ENCODE data around the gene IQSEC1.

The IQSEC1 gene

DNA sequence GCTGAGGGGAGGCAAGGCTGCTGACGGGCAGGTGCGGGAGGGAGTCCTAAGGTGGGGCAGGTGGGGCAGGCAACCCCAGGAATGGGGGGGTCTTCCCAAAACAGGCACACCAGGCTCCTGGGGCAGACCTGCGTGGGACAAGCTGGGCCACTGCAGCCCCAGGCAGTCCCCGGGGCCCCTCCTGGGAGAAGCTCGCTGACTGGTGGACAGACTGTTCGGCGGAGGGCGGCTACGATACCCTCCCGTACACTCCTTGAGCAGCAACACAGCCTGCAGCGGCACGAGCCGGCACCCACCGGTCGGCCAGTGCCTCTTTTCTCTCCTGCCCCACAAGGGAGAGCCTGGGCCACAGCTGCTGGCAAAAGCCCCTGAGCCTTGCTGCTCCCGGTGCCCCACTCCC lies 165.9 kb downstream of the IQSEC1 start:
- DNase-seq: no peak

DNA sequence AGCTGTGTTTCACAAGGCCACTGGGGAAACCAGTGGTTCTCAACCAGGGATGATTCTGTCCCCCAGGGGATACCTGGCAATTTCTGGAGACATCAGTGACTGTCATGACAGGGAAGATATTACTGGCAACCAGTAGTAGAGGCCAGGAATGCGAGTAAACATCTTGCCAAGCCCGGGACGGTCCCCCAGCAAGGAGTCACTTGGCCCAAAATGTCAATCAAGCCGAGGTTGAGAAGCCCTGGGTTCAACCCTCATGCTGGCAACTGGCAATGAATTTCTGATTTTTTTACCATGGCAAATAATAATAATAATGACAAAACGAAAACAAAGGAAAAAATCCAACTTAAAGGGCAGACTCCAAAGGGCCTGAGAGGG lies 166.3 kb downstream of the IQSEC1 start:
- DNase-seq: no peak

DNA sequence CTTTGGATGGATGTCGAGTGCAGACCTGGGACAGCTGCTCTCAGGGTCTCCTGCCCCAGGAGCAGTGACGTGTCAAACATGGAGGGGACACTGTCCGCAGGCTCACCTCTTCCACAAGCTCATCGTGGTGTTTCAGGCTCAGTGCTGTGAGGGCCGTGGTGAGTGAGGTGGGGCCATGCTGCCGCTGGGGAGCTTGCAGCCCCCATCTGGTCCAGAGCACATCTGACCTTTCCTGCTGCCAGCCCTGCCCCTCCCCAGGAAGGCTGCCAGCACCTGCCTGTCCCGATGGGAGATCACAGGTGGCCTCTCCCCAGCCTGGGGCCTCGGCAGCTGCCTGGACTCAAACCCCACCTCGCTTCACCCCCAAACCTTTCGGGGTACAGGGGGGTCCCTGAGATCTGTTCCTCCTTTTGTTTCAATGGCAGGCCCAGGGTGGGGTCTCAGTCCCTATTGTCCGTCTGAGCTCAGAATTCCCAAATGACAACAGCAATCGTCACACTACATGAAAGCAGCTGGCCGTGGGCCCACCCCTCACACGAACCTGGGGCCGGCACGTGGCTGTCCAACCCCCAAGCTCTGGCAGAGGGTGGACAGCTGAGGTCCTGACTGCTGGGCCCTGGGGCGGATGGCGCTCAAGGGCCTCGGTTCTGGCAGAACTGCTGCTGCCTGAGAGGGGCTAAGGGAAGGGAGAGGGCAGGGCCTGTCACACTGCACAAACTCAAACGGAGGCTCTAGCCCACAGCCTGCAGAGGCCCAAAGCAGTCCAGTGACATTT lies 166.9 kb downstream of the IQSEC1 start:
- no peak for DNase-seq

DNA sequence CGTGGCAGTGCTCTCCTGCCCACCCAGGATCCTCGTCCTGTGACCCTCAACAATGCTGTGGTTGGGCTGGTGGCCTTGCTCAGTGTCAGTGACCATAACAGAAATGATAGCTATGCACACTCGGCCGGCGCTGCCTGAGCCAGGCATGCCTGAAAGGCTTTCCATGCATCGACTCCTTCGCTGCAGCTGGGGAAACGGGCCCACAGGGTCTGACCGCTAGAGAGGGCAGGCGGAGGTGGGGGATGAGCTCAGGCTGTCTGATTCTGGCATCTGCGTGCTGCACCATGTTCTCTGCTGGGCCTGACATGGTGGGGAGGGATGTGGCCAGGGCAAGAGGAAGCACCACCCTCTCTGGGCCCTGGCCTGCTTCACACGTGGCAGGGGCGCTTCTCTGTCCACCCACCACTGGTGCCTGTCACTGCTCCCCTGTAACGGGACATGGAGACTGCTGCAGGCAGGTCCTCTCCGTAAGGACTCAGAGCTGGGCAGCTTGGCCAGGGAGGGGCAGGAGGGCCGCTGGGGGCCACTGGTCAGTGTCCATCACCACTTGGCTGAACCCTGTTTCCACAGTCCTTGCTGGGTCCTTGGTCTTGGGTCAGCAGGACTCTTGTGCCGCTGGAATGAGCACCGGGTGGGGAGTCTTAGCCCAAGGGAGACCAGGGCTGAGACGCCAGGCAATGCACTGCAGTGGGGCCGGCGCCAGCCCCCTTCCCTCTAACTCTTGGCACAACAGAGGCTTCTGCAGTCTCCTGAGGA lies 167.7 kb downstream of the IQSEC1 start:
- DNase-seq: peak in 1 of 14 donors; percentile 17

DNA sequence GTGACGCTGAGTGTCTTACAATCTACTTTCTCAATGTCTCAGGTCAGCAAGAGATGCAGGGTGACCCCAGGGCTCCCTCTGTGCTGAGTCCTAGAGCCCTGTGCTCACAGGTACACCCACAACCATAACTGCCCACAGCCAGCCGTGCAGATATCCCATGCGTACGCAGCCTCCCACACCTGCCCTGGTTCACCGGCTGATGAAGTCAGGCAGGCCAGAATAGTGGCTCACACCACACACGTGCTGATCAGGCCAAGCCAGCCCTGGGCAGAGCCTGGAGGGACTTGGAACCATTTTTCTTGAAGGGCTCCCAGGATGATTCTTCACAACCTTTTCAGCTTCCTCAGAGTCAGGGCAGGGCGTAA lies 168.3 kb downstream of the IQSEC1 start:
- no peak for DNase-seq

DNA sequence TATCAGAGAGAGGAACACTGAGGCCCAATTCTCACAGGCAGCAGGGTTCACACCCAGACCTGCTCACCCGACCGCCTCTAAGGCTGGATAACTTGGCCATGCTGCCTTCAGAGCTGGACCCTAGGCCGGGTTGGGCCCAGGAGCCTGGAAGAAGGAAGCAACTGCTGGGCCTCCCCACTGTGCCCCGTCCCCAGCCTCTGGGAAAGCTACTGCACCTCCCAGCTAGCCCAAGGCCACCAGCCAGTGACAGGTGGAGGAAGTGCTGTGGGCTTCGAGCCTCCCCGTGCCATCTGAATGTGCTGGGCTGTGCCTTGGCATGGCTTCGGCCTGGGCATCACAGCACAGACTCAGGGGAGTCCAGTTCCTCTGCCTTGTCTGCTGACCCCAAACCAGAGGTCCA lies 169.3 kb downstream of the IQSEC1 start:
- DNase-seq: no peak

DNA sequence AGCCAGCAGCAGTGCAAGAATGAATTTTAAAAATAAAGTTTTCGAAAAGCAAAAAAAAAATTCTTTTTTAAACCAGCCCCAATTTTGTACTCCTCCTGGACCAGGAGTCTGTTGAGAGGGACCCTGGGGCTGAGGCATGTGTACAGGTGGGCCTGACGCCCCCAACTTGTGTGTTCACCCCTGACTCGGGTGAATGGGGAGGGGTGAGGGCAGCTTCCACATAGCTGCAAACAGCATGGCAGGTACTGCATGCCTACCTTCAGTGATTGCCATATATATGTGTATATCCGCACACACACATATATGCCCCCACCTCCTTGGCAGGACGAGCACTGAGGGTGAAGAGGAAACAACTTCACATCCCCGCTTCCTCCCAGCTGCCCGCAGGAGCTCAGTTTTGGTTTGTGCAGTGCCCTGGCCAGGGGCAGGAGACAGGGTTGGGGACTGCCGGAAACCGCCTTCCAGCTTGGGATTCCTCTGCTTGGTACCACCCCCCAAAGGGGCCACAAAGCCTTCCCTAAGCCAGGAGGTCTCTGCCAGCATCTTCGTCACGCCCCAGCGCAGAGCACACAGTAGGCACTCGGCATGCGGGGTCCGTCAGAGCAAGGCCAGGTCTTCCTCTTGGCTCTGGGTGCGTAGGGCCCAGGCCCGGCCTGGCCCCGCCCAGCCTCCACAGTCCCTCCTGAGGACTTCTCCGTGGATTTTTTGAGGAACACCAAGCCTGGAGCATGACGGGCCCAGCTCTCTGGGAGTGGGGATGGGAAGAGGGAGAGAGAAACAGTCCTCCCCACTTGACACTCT lies 170.0 kb downstream of the IQSEC1 start:
- no peak for DNase-seq

DNA sequence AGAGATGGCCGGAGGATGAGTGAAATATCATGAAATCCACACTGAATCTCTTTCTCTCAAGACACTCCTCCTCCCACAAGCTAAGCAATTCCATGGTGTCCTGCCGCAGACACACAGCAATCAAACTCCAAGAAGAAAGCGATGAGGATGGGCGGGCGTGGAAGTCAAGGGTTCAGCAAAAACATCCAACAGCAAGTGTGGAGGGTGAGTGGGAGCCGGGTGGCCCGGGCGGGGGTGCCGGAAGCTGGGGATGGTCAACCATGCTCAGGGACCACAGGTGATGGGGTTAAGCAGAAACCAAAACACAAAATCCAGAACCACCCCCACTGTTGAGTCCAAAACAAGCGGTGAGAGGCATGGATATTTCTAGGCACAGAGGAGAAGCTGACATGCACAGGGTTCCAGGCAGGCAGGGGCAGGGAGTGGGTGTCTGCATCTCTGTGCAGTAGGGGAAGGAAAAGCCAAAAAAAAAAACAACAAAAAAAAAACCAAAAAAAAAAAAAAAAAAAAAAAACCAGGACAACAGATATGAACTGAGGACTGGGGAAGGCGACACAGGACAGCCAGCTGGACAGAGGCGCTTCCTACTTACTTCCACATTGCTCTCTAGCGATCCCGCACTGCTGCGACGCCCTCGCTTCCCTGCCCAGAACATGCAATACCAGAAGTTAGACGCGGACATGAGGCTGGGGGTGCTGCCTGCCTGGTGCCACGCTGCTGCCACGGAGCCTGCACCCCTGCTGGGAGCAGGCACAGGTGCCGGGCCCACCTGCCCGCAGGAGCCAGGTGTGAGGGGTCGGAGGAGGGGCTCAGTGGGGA lies 170.8 kb downstream of the IQSEC1 start:
- DNase-seq: no peak

DNA sequence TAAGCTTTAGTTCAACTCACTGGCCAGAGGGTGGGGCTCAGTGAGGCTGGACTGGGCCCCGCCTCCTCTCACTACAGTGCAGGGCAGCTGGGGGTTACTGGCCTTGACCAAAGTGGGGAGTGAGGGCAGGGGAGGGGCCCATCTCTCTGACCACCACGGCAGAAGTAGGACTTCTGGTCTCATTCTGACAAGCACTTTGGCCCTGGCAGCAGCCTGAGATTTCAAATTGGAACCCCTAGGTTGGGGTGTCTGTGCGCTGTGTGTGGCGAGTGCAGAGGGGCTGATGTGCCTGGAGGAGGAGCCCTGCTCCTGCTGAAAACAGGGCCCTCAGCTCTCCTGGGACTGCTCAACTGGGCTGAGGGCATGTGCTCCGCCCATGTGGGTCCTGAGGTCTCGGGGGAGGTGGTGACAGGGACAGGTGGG lies 171.6 kb downstream of the IQSEC1 start:
- no peak for DNase-seq

DNA sequence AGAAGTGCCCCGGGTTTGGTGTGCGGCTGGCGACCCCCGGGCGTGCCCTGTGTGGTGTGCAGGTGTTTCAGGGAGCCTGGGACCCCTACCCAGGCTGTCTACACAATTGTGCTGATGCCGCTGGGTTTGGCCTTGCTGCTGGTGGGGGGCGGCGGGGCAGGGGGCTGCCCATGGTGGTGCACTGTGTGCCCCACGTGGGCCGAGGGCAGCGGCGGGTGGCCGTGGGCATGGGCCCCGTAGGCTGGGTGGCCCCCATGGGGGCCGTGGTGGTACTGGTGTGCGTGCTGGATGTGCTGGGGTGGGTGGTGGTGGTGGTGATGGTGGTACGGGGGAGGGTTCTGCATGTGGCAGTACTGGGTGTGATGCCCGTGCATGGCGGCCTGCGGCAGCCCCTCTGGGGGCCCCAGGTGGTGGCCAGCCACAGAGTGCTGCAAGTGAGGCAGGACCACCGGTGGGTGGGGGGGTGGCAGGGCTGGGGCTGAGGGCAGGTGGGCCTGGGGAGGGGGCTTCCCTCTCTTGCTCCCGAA lies 172.3 kb downstream of the IQSEC1 start:
- no peak for DNase-seq

DNA sequence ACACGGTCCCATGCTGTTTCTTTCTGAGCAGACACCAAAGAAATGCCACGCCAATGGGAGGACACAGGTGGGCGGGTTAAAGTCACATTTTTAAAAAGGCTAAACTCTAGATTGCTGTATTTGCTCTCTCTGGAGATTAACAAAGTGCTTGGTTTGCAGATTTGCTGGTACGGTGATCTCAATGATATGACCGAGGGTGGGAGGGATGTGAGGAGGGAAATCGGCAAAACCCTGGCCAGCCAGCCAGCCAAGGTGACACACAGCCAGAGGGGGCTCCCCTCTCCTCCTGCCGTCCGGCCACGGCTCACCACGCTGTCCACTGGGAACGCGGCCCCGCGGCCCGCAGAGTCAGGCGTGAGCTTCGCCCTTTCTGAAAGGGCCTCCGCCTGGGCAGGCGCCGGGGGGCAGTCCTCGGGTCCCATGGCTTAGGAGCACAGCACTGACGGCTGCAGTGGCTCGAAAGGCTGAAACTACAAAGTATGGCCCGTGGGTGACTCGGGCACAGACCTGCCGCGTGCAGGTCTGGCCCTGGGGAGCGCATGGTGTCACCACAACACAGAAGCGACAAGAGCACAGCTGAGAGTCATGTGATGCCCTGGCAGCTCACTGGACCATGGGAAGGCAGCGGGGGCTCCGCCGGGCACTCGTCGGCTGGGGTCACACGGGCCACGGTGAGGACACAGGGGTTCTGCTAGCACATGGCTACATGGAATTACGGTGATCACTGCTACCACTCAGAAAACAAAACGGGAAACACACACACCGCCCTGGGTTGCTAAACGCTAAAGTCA lies 174.1 kb downstream of the IQSEC1 start:
- no peak for DNase-seq

DNA sequence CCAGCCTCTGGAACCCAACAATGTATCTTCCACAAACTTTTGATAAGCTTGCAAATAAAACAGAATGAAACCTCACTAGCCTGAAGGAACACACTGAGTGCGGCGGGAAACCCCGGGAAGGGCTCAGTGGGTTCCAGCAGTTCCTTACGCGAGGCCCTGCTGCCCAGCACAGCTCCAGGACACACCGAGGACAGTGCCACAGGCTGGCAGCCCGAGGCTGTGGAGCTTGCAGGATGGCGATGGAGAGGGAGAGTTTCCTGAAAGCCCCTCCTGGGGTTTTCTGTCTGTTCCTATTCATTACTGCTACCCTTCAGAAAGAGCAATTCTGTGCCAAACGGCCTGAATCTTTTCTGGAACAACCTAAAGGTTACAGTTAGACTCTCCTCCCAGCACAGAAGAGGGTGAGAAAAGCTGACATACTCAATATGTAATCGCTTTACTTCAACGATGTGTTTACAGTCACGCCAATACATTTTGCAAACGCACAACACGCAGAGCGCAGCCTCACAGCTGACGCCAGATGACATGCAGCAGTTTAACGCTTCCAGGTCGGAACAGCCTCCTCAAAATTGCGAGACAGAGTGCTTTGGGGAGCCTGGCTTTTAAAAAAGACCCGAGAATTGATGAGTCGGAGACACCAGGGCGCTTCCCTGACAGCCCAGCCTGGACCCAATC lies 174.8 kb downstream of the IQSEC1 start:
- no peak for DNase-seq

DNA sequence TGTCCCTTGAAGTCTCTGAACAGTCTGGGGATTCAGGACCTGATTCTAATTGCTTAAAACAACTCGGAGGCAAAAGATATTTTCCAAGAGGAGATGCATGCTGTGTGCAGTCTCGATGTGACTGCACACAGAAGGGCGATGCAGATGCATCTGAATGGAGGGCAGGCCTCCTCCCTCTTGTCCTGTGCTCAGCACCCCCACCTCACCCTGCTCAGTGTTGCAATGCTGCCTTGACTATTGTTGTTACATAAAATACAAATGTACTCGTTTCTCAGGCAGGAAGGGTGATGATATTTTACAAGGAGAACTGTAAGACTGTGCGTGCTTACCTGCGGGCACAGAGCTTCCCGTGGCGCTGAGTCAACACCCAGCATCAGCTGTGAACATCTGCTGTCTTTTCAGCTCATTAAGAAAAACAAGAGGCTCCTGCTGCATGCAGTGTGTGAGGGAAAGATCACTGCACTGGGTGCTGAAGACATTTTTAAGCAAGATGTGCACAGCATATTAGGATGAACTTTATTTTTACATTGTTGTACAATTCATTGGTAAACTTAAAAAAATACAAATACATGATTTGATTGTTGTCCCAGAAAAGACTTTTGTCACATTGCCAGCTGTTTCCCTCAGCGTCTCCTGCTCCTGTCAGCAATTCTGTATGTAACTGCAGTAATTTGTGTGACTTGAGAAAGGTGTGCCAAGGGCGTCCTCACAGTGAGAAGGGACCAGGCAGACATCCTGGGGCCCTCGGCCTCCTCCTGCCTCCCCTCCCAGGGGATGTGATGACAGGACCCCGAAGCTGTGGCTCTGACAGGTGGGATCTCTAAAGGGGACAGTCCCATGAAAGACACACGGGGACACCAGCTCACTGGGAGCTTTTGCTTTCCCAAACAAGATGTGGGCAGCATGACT lies 175.6 kb downstream of the IQSEC1 start:
- DNase-seq: peak in 1 of 14 donors; percentile 11

DNA sequence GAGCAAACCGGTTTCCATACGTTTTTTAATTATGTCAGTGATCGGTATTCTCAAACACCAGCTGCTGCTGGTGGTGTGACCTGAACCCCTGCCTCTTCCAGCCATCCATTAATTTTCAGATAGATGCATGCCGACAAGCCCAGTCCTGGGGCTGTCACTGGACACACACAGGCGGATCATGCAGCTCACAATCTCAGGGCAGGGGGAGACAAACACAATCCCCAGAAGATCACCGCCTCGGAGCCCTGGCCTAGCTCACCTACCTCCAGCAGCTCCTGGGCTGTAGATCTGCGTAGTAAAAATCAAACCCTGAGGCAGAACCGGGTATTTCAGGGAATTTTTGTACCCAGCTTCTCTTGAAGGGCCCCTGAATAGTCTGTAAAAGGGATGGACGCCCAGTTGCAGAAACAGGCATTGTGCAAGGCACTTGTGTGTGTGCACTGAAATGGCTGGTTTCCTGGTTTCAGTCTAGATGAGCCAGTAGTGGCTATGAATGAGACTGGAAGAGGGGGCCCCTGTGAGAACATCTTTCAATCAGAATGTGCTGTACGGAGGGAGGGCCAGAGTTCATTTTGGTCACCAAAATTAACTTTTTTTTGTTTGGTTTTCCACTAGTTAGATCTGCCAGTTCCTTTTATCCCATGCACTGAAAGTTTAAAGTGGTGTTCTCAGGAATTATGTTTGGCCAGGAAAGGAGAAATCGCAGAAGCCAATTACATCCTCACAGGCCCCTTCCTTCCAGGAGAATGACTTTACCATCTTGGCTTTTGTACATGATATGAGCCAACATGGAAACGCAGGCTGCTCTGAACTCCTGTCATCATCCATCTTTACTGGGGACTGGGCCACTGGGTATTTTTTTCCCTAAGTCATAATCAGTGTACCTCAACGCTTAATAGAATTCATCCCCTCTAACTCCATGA lies 176.9 kb downstream of the IQSEC1 start:
- peak in 4 of 14 donors; percentile 20 to 46 (median 32) for DNase-seq

DNA sequence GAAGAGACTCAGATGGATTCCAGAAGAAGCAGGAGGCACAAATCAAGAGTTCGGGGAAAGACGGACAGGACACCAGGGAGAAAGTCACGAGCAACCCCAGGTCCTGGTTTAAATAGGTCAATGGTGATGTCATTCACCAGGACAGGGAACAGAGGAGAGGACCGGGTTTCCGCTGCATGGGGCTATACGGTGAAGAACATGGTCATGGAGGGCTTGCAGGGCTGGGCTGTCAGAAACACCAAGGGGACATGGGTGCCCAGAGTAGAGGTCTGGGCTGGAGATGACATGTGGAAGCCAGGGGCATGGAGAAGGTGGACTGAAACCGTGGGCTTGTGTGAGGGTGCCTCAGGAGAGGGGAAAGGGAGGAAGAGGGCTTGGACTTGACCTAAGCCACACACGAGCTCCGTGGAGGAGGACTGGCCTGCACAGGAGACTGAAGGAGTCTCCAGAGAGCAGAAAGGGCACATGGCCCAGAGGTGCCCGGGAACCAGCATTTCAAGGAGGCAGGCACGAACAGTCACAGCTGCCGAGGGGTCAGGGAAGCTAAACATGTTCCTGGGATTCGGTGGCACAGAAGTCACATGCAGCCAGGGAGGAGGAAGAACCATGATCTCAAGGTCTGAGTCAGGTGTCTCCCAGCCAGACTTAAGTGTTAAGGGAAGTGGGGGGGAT lies 177.7 kb downstream of the IQSEC1 start:
- peak in 1 of 14 donors; percentile 40 for DNase-seq

DNA sequence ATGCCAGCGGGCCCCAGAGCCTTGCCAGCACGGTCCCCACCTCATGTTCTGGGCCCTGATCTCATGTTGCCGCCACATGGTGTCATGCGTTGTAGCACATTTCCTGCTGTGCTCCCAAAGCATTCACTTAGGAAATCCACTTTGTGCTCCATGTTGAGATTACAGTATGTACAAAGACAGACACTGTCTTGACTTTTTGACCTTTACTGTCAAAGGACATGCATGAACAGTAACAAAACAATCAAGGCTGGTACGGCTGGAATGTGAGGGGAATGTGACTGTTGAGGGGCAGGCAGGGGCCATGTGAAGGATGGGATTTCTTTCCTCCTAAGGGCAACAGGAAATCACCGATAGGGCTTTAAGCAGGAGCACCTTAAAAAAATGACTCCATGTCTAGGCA lies 178.6 kb downstream of the IQSEC1 start:
- DNase-seq: peak in 1 of 14 donors; percentile 23

DNA sequence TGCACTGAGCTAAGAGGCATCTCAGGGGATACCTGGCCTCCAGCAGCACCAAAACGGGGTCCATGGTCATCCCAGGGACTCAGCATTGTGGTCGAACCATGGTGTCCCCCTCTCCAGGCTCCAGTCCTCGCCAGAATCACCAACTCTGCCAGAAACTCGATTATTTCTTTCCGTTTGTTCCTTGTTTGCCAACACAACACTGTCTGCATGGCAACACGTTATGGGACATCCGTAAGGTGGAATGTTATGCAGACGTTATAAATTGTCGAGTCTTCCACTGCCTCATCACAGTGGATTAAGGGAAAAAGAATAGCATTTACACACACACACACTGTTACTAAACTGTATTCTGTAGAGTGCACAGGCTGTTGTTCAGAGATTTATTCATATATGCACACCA lies 179.4 kb downstream of the IQSEC1 start:
- DNase-seq: peak in 1 of 14 donors; percentile 22

DNA sequence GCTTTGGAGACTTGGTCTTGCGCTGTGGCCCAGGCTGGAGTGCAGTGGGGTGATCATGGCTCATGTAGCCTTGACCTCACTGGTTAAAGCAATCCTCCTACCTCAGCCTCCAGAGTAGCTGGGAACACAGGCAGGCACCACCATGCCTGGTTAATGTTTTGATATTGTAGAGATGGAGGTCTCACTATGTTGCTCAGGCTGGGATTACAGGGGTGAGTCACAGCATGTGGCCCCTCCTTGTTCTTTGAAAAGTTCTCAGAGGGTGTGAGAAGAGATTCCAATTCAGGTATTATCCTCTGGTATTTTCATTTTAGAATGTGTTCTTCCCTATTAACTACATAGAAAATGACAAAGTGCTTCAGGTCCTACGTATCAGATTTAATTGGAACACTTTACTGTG lies 180.0 kb downstream of the IQSEC1 start:
- no peak for DNase-seq

All from C1 segment of cervical spinal cord (tissue), 14 donors.